GM13976 (cell line): ENCODE measurements around the gene RANBP9.

Experiments used
- DNase-seq: peaks from one replicate; pipeline ENCODE4 v3.0.0; 2012; ENCODE audit warnings: low spot score
- CTCF ChIP-seq: IDR thresholded peaks from 2 replicates; pipeline ENCODE4 v1.5.1; 2012; ENCODE audit warnings: borderline replicate concordance, mild to moderate bottlenecking; ENCODE audit not compliant: insufficient read depth; ENCODE audit errors: extremely low read depth, missing control alignments, control extremely low read depth
- in situ Hi-C: fragments of 300-500 bp; cut with MboI; formaldehyde crosslinking; loops from one replicate; pipeline ENCODE4 v1.12.0; 2022; ENCODE audit warnings: low sequenced_read_pairs, mixed read lengths, inconsistent platforms; ENCODE audit not compliant: unreplicated experiment

Gene RANBP9

GRCh38 chr6:13703496-13703895 is 8.1 kb downstream of the RANBP9 start:
- in situ Hi-C loops, result no loop called here
- no peak for DNase-seq
- no peak for TF ChIP-seq CTCF

GRCh38 chr6:13702809-13703302 is 8.8 kb downstream of the RANBP9 start:
- peak; percentile 40 for DNase-seq
- no peak for TF ChIP-seq CTCF
- in situ Hi-C loops, result no loop called here

GRCh38 chr6:13700232-13700631 is 11.4 kb downstream of the RANBP9 start:
- in situ Hi-C loops, result no loop called here
- TF ChIP-seq CTCF, result no peak
- no peak for DNase-seq

- no peak for DNase-seq
- TF ChIP-seq CTCF, result no peak
Observed at GRCh38 chr6:13698715-13699114, 12.9 kb downstream of the RANBP9 start.

GRCh38 chr6:13697857-13698256 is 13.8 kb downstream of the RANBP9 start:
- TF ChIP-seq CTCF, result no peak
- in situ Hi-C loops, result no loop called here
- DNase-seq, result no peak

More at GRCh38 chr6:13698715-13699114, 12.9 kb downstream of the RANBP9 start:
- in situ Hi-C loops, result no loop called here

- TF ChIP-seq CTCF, result no peak
- in situ Hi-C loops, result no loop called here
- DNase-seq, result no peak
Observed at GRCh38 chr6:13696226-13696625, 15.4 kb downstream of the RANBP9 start.

GRCh38 chr6:13695252-13695651 is 16.4 kb downstream of the RANBP9 start:
- no peak for TF ChIP-seq CTCF
- in situ Hi-C loops, result no loop called here
- DNase-seq, result no peak
